SU-DHL-6 (cell line): ENCODE results near the gene CRAT.

ENCODE experiments used
- EZH2phosphoT487 ChIP-seq: fragments of 200-600 bp; sonication (generic), shearing (Covaris generic); conservative IDR thresholded peaks from 2 replicates; pipeline ENCODE4 v1.6.1; 2018; ENCODE audit warnings: mild to moderate bottlenecking, antibody characterized with exemption, low read length, moderate library complexity, mixed read lengths
- TF ChIP-seq, protein P1 (sequence below): fragments of 200-600 bp; sonication (generic); IDR thresholded peaks from one replicate; pipeline ENCODE4 v1.5.1; 2017; ENCODE audit warnings: antibody characterized with exemption, mild to moderate bottlenecking, low read length, moderate library complexity; ENCODE audit not compliant: insufficient read depth, poor library complexity, severe bottlenecking

DNA sequence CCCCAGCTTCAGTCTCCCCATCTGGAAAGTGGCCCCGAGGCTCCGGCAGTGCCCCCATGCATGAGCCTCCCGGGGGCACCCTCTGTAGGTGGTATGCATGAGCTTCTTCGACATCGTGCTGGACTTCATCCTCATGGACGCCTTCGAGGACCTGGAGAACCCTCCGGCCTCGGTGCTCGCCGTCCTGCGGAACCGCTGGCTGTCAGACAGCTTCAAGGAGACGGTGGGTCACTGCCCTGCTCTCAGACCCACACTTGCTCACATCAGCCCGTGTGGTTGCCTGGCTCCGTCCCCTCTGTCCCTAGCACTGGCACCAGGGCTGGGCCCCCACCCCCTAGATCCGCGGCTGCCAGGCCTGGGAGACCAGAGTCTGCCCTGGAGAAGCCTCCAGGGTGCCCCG is 42.5 kb downstream of the CRAT start:
- TF ChIP-seq, protein P1, sequence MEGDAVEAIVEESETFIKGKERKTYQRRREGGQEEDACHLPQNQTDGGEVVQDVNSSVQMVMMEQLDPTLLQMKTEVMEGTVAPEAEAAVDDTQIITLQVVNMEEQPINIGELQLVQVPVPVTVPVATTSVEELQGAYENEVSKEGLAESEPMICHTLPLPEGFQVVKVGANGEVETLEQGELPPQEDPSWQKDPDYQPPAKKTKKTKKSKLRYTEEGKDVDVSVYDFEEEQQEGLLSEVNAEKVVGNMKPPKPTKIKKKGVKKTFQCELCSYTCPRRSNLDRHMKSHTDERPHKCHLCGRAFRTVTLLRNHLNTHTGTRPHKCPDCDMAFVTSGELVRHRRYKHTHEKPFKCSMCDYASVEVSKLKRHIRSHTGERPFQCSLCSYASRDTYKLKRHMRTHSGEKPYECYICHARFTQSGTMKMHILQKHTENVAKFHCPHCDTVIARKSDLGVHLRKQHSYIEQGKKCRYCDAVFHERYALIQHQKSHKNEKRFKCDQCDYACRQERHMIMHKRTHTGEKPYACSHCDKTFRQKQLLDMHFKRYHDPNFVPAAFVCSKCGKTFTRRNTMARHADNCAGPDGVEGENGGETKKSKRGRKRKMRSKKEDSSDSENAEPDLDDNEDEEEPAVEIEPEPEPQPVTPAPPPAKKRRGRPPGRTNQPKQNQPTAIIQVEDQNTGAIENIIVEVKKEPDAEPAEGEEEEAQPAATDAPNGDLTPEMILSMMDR = no peak
- no peak for TF ChIP-seq EZH2phosphoT487
